ENCODE results near the gene UFL1. TPM values are rescaled to one million over a fixed set of nuclear protein-coding genes. Genes with fewer than 3 reads are reported as not detected.
"Not testable (repeated sequence)": the region's sequence is repeated elsewhere in the genome, so short reads cannot be mapped to it uniquely, and the experiment has no call there.

UFL1 gene
- total RNA-seq, 1 donor from 2014 or later, result 39.5 TPM

DNA sequence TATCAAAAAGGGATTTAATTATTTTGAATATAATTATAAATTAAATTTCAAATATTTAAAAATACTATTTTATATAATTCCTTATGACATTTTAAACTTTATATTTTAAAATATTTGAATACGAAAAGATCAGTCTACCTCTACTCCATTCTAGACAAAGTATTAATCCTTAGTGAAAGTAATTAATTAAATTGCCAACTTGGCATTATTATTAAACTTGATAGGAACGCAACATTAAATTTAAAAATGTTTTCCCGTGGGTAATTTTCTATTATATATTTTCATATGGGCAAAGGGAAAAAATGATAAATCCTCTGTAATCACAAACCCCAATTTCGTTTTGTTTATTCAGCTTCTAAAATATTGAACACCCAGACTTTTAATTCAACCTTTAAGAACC lies 33.0 kb downstream of the UFL1 start:
- TF ChIP-seq, protein P1, sequence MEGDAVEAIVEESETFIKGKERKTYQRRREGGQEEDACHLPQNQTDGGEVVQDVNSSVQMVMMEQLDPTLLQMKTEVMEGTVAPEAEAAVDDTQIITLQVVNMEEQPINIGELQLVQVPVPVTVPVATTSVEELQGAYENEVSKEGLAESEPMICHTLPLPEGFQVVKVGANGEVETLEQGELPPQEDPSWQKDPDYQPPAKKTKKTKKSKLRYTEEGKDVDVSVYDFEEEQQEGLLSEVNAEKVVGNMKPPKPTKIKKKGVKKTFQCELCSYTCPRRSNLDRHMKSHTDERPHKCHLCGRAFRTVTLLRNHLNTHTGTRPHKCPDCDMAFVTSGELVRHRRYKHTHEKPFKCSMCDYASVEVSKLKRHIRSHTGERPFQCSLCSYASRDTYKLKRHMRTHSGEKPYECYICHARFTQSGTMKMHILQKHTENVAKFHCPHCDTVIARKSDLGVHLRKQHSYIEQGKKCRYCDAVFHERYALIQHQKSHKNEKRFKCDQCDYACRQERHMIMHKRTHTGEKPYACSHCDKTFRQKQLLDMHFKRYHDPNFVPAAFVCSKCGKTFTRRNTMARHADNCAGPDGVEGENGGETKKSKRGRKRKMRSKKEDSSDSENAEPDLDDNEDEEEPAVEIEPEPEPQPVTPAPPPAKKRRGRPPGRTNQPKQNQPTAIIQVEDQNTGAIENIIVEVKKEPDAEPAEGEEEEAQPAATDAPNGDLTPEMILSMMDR (IDR thresholded peaks at IDR 0.05; ENCODE audit: unreplicated experiment), result no peak
- peaks cover 61% of the 10 kb centered on the region for H3K36me3 Mint-ChIP-seq

DNA sequence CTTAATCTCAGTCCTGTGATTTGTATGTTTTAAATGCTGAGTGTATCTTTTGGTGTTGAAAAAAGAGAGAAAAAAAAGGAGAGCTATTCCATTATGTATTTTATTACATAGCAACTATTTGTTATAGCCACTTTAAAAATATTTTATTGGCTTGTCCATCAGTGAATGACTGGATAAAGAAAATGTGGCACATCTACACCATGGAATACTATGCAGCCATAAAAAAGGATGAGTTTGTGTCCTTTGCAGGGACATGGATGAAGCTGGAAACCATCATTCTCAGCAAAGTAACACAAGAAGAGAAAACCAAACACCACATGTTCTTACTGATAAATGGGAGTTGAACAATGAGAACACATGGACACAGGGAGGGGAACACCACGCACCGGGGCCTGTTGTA lies 38.1 kb downstream of the UFL1 start:
- H3K36me3 Mint-ChIP-seq, result peaks cover 27% of the 10 kb centered on the region
- not testable (repeated sequence) for H3K27ac Mint-ChIP-seq; DNase-seq (ENCODE audit: low spot score in 2 of 2, unreplicated experiment in 2 of 2); H3K27me3 Mint-ChIP-seq (ENCODE audit: low read depth); H3K4me3 Mint-ChIP-seq
- peaks cover 18% of the 10 kb centered on the region for H3K9me3 Mint-ChIP-seq
- H3K4me1 Mint-ChIP-seq, result peaks cover 31% of the 10 kb centered on the region

More for the DNA sequence above, 33.0 kb downstream of the UFL1 start:
- Mint-ChIP-seq H3K9me3 (peaks cover 10% of the 10 kb centered on the region), H3K27ac (no peak overlapping the region), H3K4me3 (no peak overlapping the region), H3K27me3 (ENCODE audit: low read depth) (no peaks in the 10 kb centered on the region), H3K4me1 (peaks cover 19% of the 10 kb centered on the region)
- DNase-seq (ENCODE audit: low spot score in 2 of 2, unreplicated experiment in 2 of 2), result no peak

DNA sequence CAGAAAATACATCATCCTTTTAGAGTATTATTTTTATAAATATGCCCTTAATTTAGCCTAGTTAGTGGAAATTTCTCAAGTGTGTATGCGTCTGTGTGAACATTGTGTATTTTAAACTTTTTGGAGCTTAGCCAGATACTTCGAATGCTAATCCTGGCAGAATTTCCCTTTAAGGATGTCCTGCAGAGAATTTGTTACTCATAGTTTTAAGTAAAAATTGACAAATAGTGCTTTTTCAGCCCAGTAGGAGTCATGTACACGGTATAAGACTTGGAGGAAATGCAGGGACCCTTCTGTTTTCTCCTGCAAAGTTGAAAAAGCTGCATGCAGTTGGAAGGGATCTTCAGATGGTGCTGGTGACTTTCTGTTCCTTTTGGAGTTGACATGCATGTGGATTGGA lies 41.3 kb downstream of the UFL1 start, which contains the start of gene FHL5:
Gene FHL5 (plus strand): TSS at position 243 of the 400 bp plus-strand sequence. CDS start 40,486 bp downstream, outside the sequence.
- Mint-ChIP-seq H3K4me3 (peak within 1 kb of the TSS; percentile 27), H3K27ac (peak within 1 kb of the TSS; percentile 82), H3K9me3 (peaks cover 16% of the 10 kb centered on the region), H3K27me3 (ENCODE audit: low read depth) (no peaks in the 10 kb centered on the region), H3K36me3 (peaks cover 5% of the 10 kb centered on the region), H3K4me1 (peaks cover 23% of the 10 kb centered on the region)
- TF ChIP-seq, protein P1 (IDR thresholded peaks at IDR 0.05; ENCODE audit: unreplicated experiment), result no peak
- no peak for DNase-seq (ENCODE audit: low spot score in 2 of 2, unreplicated experiment in 2 of 2)

DNA sequence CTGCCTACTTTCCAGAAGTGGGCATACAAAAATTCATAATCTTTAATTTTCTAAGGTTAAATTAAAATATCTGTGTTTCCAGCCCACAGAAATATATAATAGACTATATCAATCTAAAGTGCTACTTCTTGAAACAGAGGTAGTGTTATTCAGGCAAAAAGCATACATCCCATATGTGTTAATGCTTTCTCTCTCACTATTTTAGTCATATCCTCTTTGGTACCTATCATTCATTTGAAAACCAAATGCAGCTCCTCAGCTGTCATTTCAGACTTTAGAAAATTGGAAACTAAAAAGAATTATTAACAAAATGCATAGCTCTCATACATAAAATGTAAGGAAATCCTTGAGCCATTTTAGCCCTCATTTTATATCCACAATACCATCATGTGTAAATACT lies 42.2 kb downstream of the UFL1 start:
- Mint-ChIP-seq H3K4me3 (peak overlapping the region; percentile 20), H3K9me3 (peaks cover 26% of the 10 kb centered on the region), H3K4me1 (peaks cover 13% of the 10 kb centered on the region), H3K27ac (no peak overlapping the region), H3K36me3 (peaks cover 10% of the 10 kb centered on the region), H3K27me3 (ENCODE audit: low read depth) (no peaks in the 10 kb centered on the region)
- DNase-seq (ENCODE audit: low spot score in 2 of 2, unreplicated experiment in 2 of 2), result no peak
- TF ChIP-seq, protein P1 (IDR thresholded peaks at IDR 0.05; ENCODE audit: unreplicated experiment), result no peak

DNA sequence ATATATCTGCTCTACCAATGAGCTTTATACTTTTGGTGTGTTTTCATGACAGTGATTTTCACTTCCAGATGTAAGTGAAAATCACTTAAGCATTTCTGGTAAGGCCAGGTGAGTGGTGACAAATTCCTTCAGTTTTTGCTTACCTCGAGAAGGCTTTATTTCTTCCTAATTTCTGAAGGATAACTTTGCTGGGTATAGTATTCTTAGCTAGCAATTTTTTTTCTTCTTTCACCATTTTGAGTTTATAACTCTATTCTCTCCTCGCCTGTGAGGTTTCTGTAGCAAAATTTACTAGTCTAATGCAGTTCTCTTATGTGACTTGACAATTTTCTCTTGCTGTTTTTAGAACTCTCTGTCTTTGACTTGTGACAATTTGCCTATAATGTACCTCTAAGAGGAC lies 48.4 kb downstream of the UFL1 start:
- Mint-ChIP-seq H3K36me3 (peaks cover 27% of the 10 kb centered on the region), H3K27ac (no peak overlapping the region), H3K9me3 (peaks cover 42% of the 10 kb centered on the region), H3K27me3 (ENCODE audit: low read depth) (no peaks in the 10 kb centered on the region), H3K4me3 (no peak overlapping the region), H3K4me1 (peaks cover 3% of the 10 kb centered on the region)
- no peak for DNase-seq (ENCODE audit: low spot score in 2 of 2, unreplicated experiment in 2 of 2)
- TF ChIP-seq, protein P1 (IDR thresholded peaks at IDR 0.05; ENCODE audit: unreplicated experiment), result no peak

DNA sequence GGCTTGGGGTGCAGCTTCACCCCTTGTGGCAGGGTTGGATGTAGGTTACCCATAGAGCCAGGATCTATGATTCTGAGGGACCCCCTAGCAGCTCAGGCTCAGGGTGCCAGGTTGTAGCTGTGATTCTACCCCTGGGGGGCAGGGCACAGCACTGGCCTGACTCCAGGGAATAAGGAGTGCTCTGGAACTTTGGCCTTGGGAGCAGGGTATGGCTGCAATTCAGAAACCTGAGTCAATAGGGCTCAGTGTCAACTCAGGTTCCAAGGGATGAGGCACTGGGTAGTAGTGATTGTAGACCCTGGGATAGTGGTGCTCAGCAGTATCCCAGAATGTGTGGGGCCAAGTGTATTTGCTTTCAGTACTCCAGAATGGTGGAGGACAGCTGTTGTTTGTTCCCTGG lies 49.9 kb downstream of the UFL1 start:
- H3K27me3 Mint-ChIP-seq (ENCODE audit: low read depth), result no peaks in the 10 kb centered on the region
- no peak for DNase-seq (ENCODE audit: low spot score in 2 of 2, unreplicated experiment in 2 of 2)
- H3K4me3 Mint-ChIP-seq, result no peak overlapping the region
- no peak overlapping the region for H3K27ac Mint-ChIP-seq
- H3K4me1 Mint-ChIP-seq, result peaks cover 18% of the 10 kb centered on the region
- peaks cover 25% of the 10 kb centered on the region for H3K36me3 Mint-ChIP-seq
- H3K9me3 Mint-ChIP-seq, result peaks cover 35% of the 10 kb centered on the region
- TF ChIP-seq, protein P1 (IDR thresholded peaks at IDR 0.05; ENCODE audit: unreplicated experiment), result no peak
